B cell (primary cell): Measurements from ENCODE around the gene TLR5. TPM values are rescaled to one million over a fixed set of nuclear protein-coding genes. Genes with fewer than 3 reads are reported as not detected.

Experiments used
- ATAC-seq: fragments of 200-7000 bp; cut with Tn5 transposase; one replicate; pipeline ENCODE4 v1.10.0; 2021; ENCODE audit warnings: low read depth, mild to moderate bottlenecking, moderate number of reproducible peaks, moderate library complexity
- CTCF ChIA-PET: fragments of 350-600 bp; sonication (Branson Sonifier 250); formaldehyde crosslinking; loops from one replicate; lab custom pipeline; 2021; ENCODE audit warnings: antibody characterized with exemption, inconsistent platforms; lab: Charles Lee
- POLR2A ChIA-PET: fragments of 350-600 bp; sonication (Branson Sonifier 250); formaldehyde crosslinking; loops from one replicate; lab custom pipeline; 2021; ENCODE audit warnings: antibody characterized with exemption; lab: Charles Lee
- DNase-seq: peaks from one replicate; pipeline ENCODE4 v3.0.0; 2013
- H2AFZ ChIP-seq: 2 replicates; pipeline ENCODE4 v1.6.1; 2012; ENCODE audit warnings: mild to moderate bottlenecking, low read depth, low read length; ENCODE audit not compliant: insufficient read depth, poor library complexity, severe bottlenecking
- H3K27ac ChIP-seq, 2 donors: 1 replicate in 1 of 2; 2 replicates in 1 of 2; pipeline ENCODE4 v1.5.1; 2012 to 2013; ENCODE audit warnings: low read length in 2 of 2, mild to moderate bottlenecking in 2 of 2, moderate library complexity in 1 of 2
- H3K27me3 ChIP-seq, 4 experiments: fragments of 200-600 bp in 1 of 4; sonication (generic) in 1 of 4; replicated peaks in 1 of 4; 1 replicate in 2 of 4; 2 replicates in 2 of 4; pipeline versions ENCODE4 v1.6.1 to v1.7.0; 2013 to 2016; ENCODE audit warnings: low read length in 3 of 4, mild to moderate bottlenecking in 2 of 4, mixed read lengths in 1 of 4, moderate library complexity in 1 of 4; ENCODE audit not compliant: insufficient read depth in 4 of 4, control insufficient read depth in 3 of 4; ENCODE audit errors: control extremely low read depth in 1 of 4
- H3K36me3 ChIP-seq, 2 experiments: replicated peaks in 1 of 2; 1 replicate in 1 of 2; 2 replicates in 1 of 2; pipeline versions ENCODE4 v1.6.1 to v1.7.1; 2013; ENCODE audit warnings: low read length in 1 of 2; ENCODE audit not compliant: insufficient read depth in 2 of 2, control insufficient read depth in 1 of 2; ENCODE audit errors: control extremely low read depth in 1 of 2, extremely low read depth in 1 of 2
- H3K4me1 ChIP-seq, 2 donors: fragments of 200-600 bp in 1 of 2; sonication (generic) in 1 of 2; 1 replicate in 1 of 2; 2 replicates in 1 of 2; pipeline versions ENCODE4 v1.5.1 to v1.6.1; 2013 to 2017; ENCODE audit warnings: low read length in 2 of 2; ENCODE audit not compliant: control insufficient read depth in 2 of 2, insufficient read depth in 2 of 2
- H3K4me2 ChIP-seq: replicated peaks from 2 replicates; pipeline ENCODE3; 2012; ENCODE audit warnings: mild to moderate bottlenecking, low read depth, low read length; ENCODE audit not compliant: poor library complexity, severe bottlenecking
- H3K4me3 ChIP-seq, 5 experiments: fragments of 200-600 bp in 1 of 5; sonication (generic) in 1 of 5; 1 replicate in 3 of 5; 2 replicates in 2 of 5; pipeline versions ENCODE4 v1.5.1 to v1.7.0; 2011 to 2016; ENCODE audit warnings: low read length in 4 of 5, mild to moderate bottlenecking in 4 of 5, low read depth in 2 of 5, control low read depth in 1 of 5, moderate library complexity in 1 of 5; ENCODE audit not compliant: insufficient read depth in 1 of 5; ENCODE audit errors: control extremely low read depth in 1 of 5, extremely low read depth in 1 of 5
- H3K79me2 ChIP-seq: fragments of 200-600 bp; sonication (generic); one replicate; pipeline ENCODE4 v1.6.0; 2016; ENCODE audit warnings: low read length; ENCODE audit not compliant: control insufficient read depth, insufficient read depth
- H3K9ac ChIP-seq: fragments of 200-600 bp; sonication (generic); 2 replicates; pipeline ENCODE4 v1.6.1; 2017; ENCODE audit warnings: mild to moderate bottlenecking, low read length, moderate library complexity
- H3K9me3 ChIP-seq, 3 donors: one replicate each; pipeline versions ENCODE4 v1.6.1 to v1.7.1; 2013; ENCODE audit warnings: low read length in 2 of 3; ENCODE audit not compliant: control insufficient read depth in 2 of 3, insufficient read depth in 1 of 3; ENCODE audit errors: control extremely low read depth in 1 of 3
- H4K20me1 ChIP-seq: 2 replicates; pipeline ENCODE4 v1.6.0; 2012; ENCODE audit warnings: mild to moderate bottlenecking, low read length; ENCODE audit not compliant: insufficient read depth, control insufficient read depth, poor library complexity, severe bottlenecking
- H3K27ac Mint-ChIP-seq: one replicate; pipeline ENCODE4 v1.8.0; 2021; ENCODE audit warnings: mixed read lengths
- H3K27me3 Mint-ChIP-seq: one replicate; pipeline ENCODE4 v1.8.0; 2021; ENCODE audit warnings: mixed read lengths
- H3K4me1 Mint-ChIP-seq: one replicate; pipeline ENCODE4 v1.8.0; 2021; ENCODE audit warnings: mixed read lengths
- H3K4me3 Mint-ChIP-seq: one replicate; pipeline ENCODE4 v1.8.0; 2021; ENCODE audit warnings: mixed read lengths
- H3K9me3 Mint-ChIP-seq: one replicate; pipeline ENCODE4 v1.8.0; 2022; ENCODE audit warnings: mixed read lengths; ENCODE audit not compliant: insufficient read depth
- CTCF ChIP-seq: fragments of 200-600 bp; IDR thresholded peaks from one replicate; pipeline ENCODE4 v1.8.0; 2022; ENCODE audit warnings: antibody characterized with exemption, mild to moderate bottlenecking
- EZH2 ChIP-seq: IDR thresholded peaks from 2 replicates; pipeline ENCODE4 v1.6.1; 2012; ENCODE audit warnings: borderline replicate concordance, low read depth, mild to moderate bottlenecking, moderate library complexity, low read length; ENCODE audit not compliant: insufficient read depth, poor library complexity, severe bottlenecking
- WGBS: methylation state at CpG from one replicate; pipeline ENCODE4 v1.1.5; 2013; ENCODE audit warnings: missing lambda C conversion rate; ENCODE audit not compliant: insufficient coverage; 5-methylcytosine and 5-hydroxymethylcytosine counted together
- intact Hi-C: fragments of 100-400 bp; cut with micrococcal nuclease; formaldehyde crosslinking; loops from one replicate; pipeline ENCODE4 v1.10.0; 2022
- polyA plus RNA-seq: library from polyadenylated mRNA; depleted of rRNA; stranded (reverse); fragments of >200 nt; gene quantifications from 2 replicates; pipeline ENCODE4 v1.2.3, GENCODE V29; 2012
- total RNA-seq, 2 donors: library from RNA; stranded (reverse); fragments of 120-200 nt in 1 of 2; gene quantifications; 1 replicate in 1 of 2; 2 replicates in 1 of 2; pipeline versions ENCODE4 v1.2.3 to v1.2.4, GENCODE V29; 2013 to 2022

The TLR5 gene
- total and polyA plus RNA-seq, 2 donors (not counting 1 experiment from before 2014, with no cell fraction given): 0.21 TPM; not detected in 1

GRCh38 chr1:223177681-223178080 is 34.6 kb upstream of the TLR5 start:
- no peak overlapping the region for H3K27ac ChIP-seq
- Mint-ChIP-seq H3K9me3 (no peaks in the 10 kb centered on the region), H3K4me3 (no peak overlapping the region), H3K27ac (no peak overlapping the region), H3K27me3 (peaks cover 32% of the 10 kb centered on the region), H3K4me1 (no peaks in the 10 kb centered on the region)
- DNase-seq (no peak), ATAC-seq (no peak)
- ChIA-PET POLR2A (no interaction called here), CTCF (no interaction called here)
- no peaks in the 10 kb centered on the region for H3K79me2 ChIP-seq
- no peak overlapping the region for H3K4me2 ChIP-seq
- H3K9ac ChIP-seq: no peak overlapping the region
- no peak overlapping the region for H3K4me3 ChIP-seq
- no peaks in the 10 kb centered on the region for H3K9me3 ChIP-seq
- no peak overlapping the region for H2AFZ ChIP-seq
- WGBS: 24% methylated on average over 4 of the region's 5 CpGs
- H3K27me3 ChIP-seq: peaks cover 0 to 11% (median 4%) of the 10 kb centered on the region in 4 experiments
- no peaks in the 10 kb centered on the region for H4K20me1 ChIP-seq
- TF ChIP-seq EZH2 (no peak), CTCF (no peak)
- H3K4me1 ChIP-seq: no peaks in the 10 kb centered on the region
- intact Hi-C loops: no loop called here
- no peaks in the 10 kb centered on the region for H3K36me3 ChIP-seq

- no peak overlapping the region for H3K4me2 ChIP-seq
- H4K20me1 ChIP-seq: no peaks in the 10 kb centered on the region
- Mint-ChIP-seq H3K27me3 (peaks cover 23% of the 10 kb centered on the region), H3K4me1 (no peaks in the 10 kb centered on the region), H3K9me3 (no peaks in the 10 kb centered on the region), H3K27ac (no peak overlapping the region), H3K4me3 (no peak overlapping the region)
- intact Hi-C loops: no loop called here
- CTCF ChIA-PET: no interaction called here
- no peaks in the 10 kb centered on the region for H3K79me2 ChIP-seq
- DNase-seq (no peak), ATAC-seq (no peak)
- TF ChIP-seq EZH2: no peak
- no peak for TF ChIP-seq CTCF
- peaks cover 0 to 11% (median 4%) of the 10 kb centered on the region in 4 experiments for H3K27me3 ChIP-seq
- H3K36me3 ChIP-seq: no peaks in the 10 kb centered on the region
- H3K9ac ChIP-seq: no peak overlapping the region
- no peak overlapping the region for H3K4me3 ChIP-seq
- H3K9me3 ChIP-seq: no peaks in the 10 kb centered on the region
- H2AFZ ChIP-seq: no peak overlapping the region
- POLR2A ChIA-PET: no interaction called here
- no peak overlapping the region for H3K27ac ChIP-seq
- WGBS: 100% methylated on average over 1 of the region's 3 CpGs
- H3K4me1 ChIP-seq: no peaks in the 10 kb centered on the region
Measured at GRCh38 chr1:223176437-223176836, 33.4 kb upstream of the TLR5 start.
